A673 (cell line): ENCODE data around the gene DAB2IP. TPM values are rescaled to one million over a fixed set of nuclear protein-coding genes. Genes with fewer than 3 reads are reported as not detected.

Source experiments
- BruUV-seq: library from RNA; stranded (reverse); fragments of 400-500 nt; replicated peaks from 2 replicates; lab custom pipeline; 2021; lab: Mats Ljungman, UMichigan
- CTCF ChIA-PET: fragments of 300-600 bp; sonication (Branson Sonifier 250); formaldehyde crosslinking; loops from one replicate; lab custom pipeline; 2022; ENCODE audit warnings: antibody characterized with exemption; lab: Charles Lee
- POLR2A ChIA-PET: fragments of 300-600 bp; sonication (Branson Sonifier 250); formaldehyde crosslinking; loops from one replicate; lab custom pipeline; 2022; ENCODE audit warnings: antibody characterized with exemption; ENCODE audit not compliant: low non-redundant PET; lab: Charles Lee
- DNase-seq: peaks from one replicate; pipeline ENCODE4 v3.0.0-alpha.2; 2015; ENCODE audit warnings: low spot score
- H3K27ac ChIP-seq: fragments of 200-600 bp; sonication (generic); 2 replicates; pipeline ENCODE4 v1.5.1; 2016; ENCODE audit warnings: mixed run types, low read depth, mild to moderate bottlenecking, mixed read lengths, antibody characterized with exemption, low read length; ENCODE audit not compliant: poor library complexity, severe bottlenecking
- H3K27me3 ChIP-seq: fragments of 200-600 bp; sonication (generic); replicated peaks from 2 replicates; pipeline ENCODE4 v1.6.1; 2017; ENCODE audit warnings: mixed run types, low read depth, mild to moderate bottlenecking, mixed read lengths, antibody characterized with exemption, low read length; ENCODE audit not compliant: insufficient read depth, poor library complexity
- H3K36me3 ChIP-seq: fragments of 200-600 bp; sonication (generic); 2 replicates; pipeline ENCODE4 v1.6.1; 2016; ENCODE audit warnings: mixed run types, mild to moderate bottlenecking, mixed read lengths, antibody characterized with exemption, low read length; ENCODE audit not compliant: insufficient read depth, poor library complexity, severe bottlenecking
- H3K4me1 ChIP-seq: fragments of 200-600 bp; sonication (generic); 2 replicates; pipeline ENCODE4 v1.6.1; 2017; ENCODE audit warnings: mixed run types, mild to moderate bottlenecking, mixed read lengths, antibody characterized with exemption, low read length; ENCODE audit not compliant: insufficient read depth, poor library complexity, severe bottlenecking
- H3K4me3 ChIP-seq: fragments of 200-600 bp; sonication (generic); 2 replicates; pipeline ENCODE4 v1.5.1; 2016; ENCODE audit warnings: low read depth, mixed run types, mild to moderate bottlenecking, mixed read lengths, low read length; ENCODE audit not compliant: poor library complexity, severe bottlenecking
- H3K9me3 ChIP-seq: fragments of 200-600 bp; sonication (generic); 2 replicates; pipeline ENCODE4 v1.6.1; 2016; ENCODE audit warnings: mixed run types, low read depth, mild to moderate bottlenecking, mixed read lengths, antibody characterized with exemption, low read length; ENCODE audit not compliant: poor library complexity, severe bottlenecking
- CTCF ChIP-seq: fragments of 300-800, 200-600 bp; sonication (generic); conservative IDR thresholded peaks from 2 replicates; pipeline ENCODE4 v1.5.1; 2017; ENCODE audit warnings: low read depth, mild to moderate bottlenecking, antibody characterized with exemption, low read length, moderate library complexity, mixed read lengths
- EZH2 ChIP-seq: fragments of 200-600 bp; sonication (generic); IDR thresholded peaks from 2 replicates; pipeline ENCODE4 v1.6.1; 2017; ENCODE audit warnings: borderline replicate concordance, low read depth, mild to moderate bottlenecking, mixed read lengths, antibody characterized with exemption, low read length; ENCODE audit not compliant: poor library complexity, severe bottlenecking
- intact Hi-C: fragments of 100-400 bp; cut with micrococcal nuclease; formaldehyde crosslinking; loops from one replicate; pipeline ENCODE4 v1.10.0; 2022; ENCODE audit not compliant: unreplicated experiment
- total RNA-seq: library from RNA; stranded (reverse); gene quantifications from 2 replicates; pipeline ENCODE4 v1.2.3, GENCODE V29; 2021

Gene DAB2IP
- total RNA-seq, 1 experiment from 2014 or later, result 34.5 TPM

GRCh38 chr9:121673576-121673975, 22.1 kb downstream of the DAB2IP start:
- TF ChIP-seq CTCF, result no peak
- Histone ChIP-seq H3K4me1 (peaks cover 32% of the 10 kb centered on the region), H3K4me3 (no peak overlapping the region), H3K27ac (no peak overlapping the region), H3K36me3 (peaks cover 4% of the 10 kb centered on the region), H3K9me3 (no peaks in the 10 kb centered on the region), H3K27me3 (no peaks in the 10 kb centered on the region)
- ChIA-PET POLR2A (no interaction called here), CTCF (no interaction called here)
- no TSS peak for BruUV-seq
- no peak for DNase-seq
- intact Hi-C loops, result no loop called here

GRCh38 chr9:121674017-121674416, 22.6 kb downstream of the DAB2IP start:
- intact Hi-C loops, result no loop called here
- H3K27me3 ChIP-seq, result no peaks in the 10 kb centered on the region
- H3K4me1 ChIP-seq, result peaks cover 30% of the 10 kb centered on the region
- no peak for DNase-seq
- H3K36me3 ChIP-seq, result peaks cover 8% of the 10 kb centered on the region
- BruUV-seq, result no TSS peak
- no peaks in the 10 kb centered on the region for H3K9me3 ChIP-seq
- TF ChIP-seq CTCF (no peak), EZH2 (no peak)
- CTCF ChIA-PET, result no interaction called here
- POLR2A ChIA-PET, result no interaction called here
- no peak overlapping the region for H3K4me3 ChIP-seq
- no peak overlapping the region for H3K27ac ChIP-seq

DNA sequence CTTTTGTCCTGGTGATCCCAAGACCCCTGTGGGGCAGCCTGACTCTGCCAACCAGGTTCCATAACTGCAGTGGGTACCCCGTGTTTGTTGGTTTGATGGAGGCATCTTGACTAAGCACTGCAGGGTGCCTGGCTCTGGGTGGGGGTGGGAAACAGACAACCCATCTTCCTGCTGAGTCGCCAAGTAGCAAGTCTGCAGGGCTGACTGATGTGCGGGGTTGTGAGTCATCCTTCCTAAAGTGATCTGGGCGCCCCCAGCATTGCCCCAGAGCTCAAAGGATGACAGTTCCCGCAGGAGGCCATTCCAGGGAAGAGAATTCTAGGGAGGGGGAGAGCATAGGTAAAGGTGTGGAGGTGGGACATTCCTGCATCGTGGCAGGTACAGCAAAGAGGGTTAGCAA, 23.5 kb downstream of the DAB2IP start:
- CTCF ChIA-PET, result no interaction called here
- H3K4me3 ChIP-seq, result no peak overlapping the region
- H3K9me3 ChIP-seq, result no peaks in the 10 kb centered on the region
- TF ChIP-seq EZH2, result no peak
- no peak for TF ChIP-seq CTCF
- H3K27ac ChIP-seq, result no peak overlapping the region
- peak; percentile 65 for DNase-seq
- no TSS peak for BruUV-seq
- POLR2A ChIA-PET, result no interaction called here
- H3K36me3 ChIP-seq, result peaks cover 13% of the 10 kb centered on the region
- H3K27me3 ChIP-seq, result no peaks in the 10 kb centered on the region
- peaks cover 30% of the 10 kb centered on the region for H3K4me1 ChIP-seq
- intact Hi-C loops, result no loop called here
